ENCODE measurements around the gene MAD2L1BP.
"Not testable (repeated sequence)": the region's sequence is repeated elsewhere in the genome, so short reads cannot be mapped to it uniquely, and the experiment has no call there.

MAD2L1BP gene

GRCh38 chr6:43627008-43627825, 8.4 kb upstream of the MAD2L1BP start:
- DNase-seq (ENCODE audit: low read depth in 2 of 2): no peak

GRCh38 chr6:43628393-43629103, 7.1 kb upstream of the MAD2L1BP start:
- DNase-seq (ENCODE audit: low read depth in 2 of 2): peak; percentile 33 to 41

GRCh38 chr6:43629104-43629504, 6.5 kb upstream of the MAD2L1BP start, which contains the start of gene GTPBP2:
GTPBP2 (minus strand) TSS chr6:43629264; CDS start chr6:43629162, 102 bp downstream.
- DNase-seq (ENCODE audit: low read depth in 2 of 2): peak; percentile 94 to 96

- DNase-seq (ENCODE audit: low read depth in 2 of 2): peak; percentile 67 to 91
Measured at GRCh38 chr6:43629505-43630300, 5.9 kb upstream of the MAD2L1BP start.

GRCh38 chr6:43630980-43631619, 4.5 kb upstream of the MAD2L1BP start:
- no peak for DNase-seq (ENCODE audit: low read depth in 2 of 2)

GRCh38 chr6:43633002-43633401, 2.6 kb upstream of the MAD2L1BP start:
- DNase-seq (ENCODE audit: low read depth in 2 of 2): not testable (repeated sequence)

- DNase-seq (ENCODE audit: low read depth in 2 of 2): no peak
Measured at GRCh38 chr6:43634702-43635303, 837 bp upstream of the MAD2L1BP start.

- DNase-seq (ENCODE audit: low read depth in 2 of 2): no peak
Measured at GRCh38 chr6:43636308-43636659, 644 bp downstream of the MAD2L1BP start.

- DNase-seq (ENCODE audit: low read depth in 2 of 2): no peak
Measured at GRCh38 chr6:43639984-43640800, 4.6 kb downstream of the MAD2L1BP start.

GRCh38 chr6:43644940-43645612, 9.4 kb downstream of the MAD2L1BP start, which contains the start of gene RSPH9:
RSPH9 (plus strand) TSS chr6:43645036; CDS start chr6:43645099, 63 bp downstream.
- peak in 1 of 2 experiments; percentile 56 for DNase-seq (ENCODE audit: low read depth in 2 of 2)

GRCh38 chr6:43645613-43645964, 9.9 kb downstream of the MAD2L1BP start:
- no peak for DNase-seq (ENCODE audit: low read depth in 2 of 2)

GRCh38 chr6:43647613-43648012, 12.0 kb downstream of the MAD2L1BP start:
- no peak for DNase-seq (ENCODE audit: low read depth in 2 of 2)

GRCh38 chr6:43648248-43648647, 12.6 kb downstream of the MAD2L1BP start:
- DNase-seq (ENCODE audit: low read depth in 2 of 2): no peak

GRCh38 chr6:43652822-43653221, 17.2 kb downstream of the MAD2L1BP start:
- DNase-seq (ENCODE audit: low read depth in 2 of 2): not testable (repeated sequence)

GRCh38 chr6:43657221-43657802, 21.7 kb downstream of the MAD2L1BP start:
- DNase-seq (ENCODE audit: low read depth in 2 of 2): no peak

- no peak for DNase-seq (ENCODE audit: low read depth in 2 of 2)
Measured at GRCh38 chr6:43658161-43658560, 22.5 kb downstream of the MAD2L1BP start.

GRCh38 chr6:43662948-43663347, 27.3 kb downstream of the MAD2L1BP start:
- not testable (repeated sequence) for DNase-seq (ENCODE audit: low read depth in 2 of 2)

GRCh38 chr6:43665376-43665775, 29.7 kb downstream of the MAD2L1BP start:
- no peak for DNase-seq (ENCODE audit: low read depth in 2 of 2)

- DNase-seq (ENCODE audit: low read depth in 2 of 2): no peak
Measured at GRCh38 chr6:43666196-43666920, 30.7 kb downstream of the MAD2L1BP start.
